HS-27A (cell line): Measurements from ENCODE around the gene IGSF23.
A peak's percentile ranks its signal among the peaks of the same experiment; 100 is the strongest.

Experiments used
- DNase-seq: peaks from one replicate; pipeline ENCODE4 v3.0.0-alpha.2; 2012; ENCODE audit warnings: low read depth, missing footprints

IGSF23 gene

DNA sequence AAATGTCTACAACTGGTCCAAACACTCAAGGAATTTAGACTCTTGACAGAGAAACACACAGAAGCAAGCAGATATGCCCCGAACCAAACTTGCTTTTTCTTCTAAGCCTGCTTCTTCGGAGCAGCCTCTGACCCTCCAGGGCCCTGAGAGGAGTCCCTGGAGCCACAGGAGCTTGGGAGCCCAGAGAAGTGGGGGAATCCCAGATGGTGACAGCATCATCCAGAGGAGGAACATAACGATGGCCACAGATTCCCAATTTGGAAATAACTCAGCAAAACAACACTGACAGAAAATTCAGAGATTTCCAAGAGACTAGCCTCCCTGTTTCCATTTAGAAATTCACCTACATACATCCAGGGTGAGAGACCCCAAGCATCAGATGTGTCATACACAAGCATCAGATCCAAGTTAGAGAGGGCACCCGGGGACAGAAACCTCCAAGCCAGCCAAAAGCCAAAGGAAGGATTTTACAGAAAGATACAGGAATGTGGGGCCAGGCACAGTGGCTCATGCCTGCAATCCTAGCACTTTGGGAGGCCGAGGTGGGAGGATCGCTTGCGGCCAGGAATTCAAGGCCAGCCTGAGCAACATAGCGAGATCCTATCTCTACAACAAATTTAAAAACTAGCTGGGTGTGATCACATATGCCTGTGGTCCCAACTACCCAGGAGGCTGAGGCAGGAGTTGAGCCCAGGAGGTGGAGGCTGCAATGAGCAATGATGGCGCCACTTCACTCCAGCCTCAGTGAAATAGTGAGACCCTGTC lies 28.3 kb downstream of the IGSF23 start:
- DNase-seq, result no peak

DNA sequence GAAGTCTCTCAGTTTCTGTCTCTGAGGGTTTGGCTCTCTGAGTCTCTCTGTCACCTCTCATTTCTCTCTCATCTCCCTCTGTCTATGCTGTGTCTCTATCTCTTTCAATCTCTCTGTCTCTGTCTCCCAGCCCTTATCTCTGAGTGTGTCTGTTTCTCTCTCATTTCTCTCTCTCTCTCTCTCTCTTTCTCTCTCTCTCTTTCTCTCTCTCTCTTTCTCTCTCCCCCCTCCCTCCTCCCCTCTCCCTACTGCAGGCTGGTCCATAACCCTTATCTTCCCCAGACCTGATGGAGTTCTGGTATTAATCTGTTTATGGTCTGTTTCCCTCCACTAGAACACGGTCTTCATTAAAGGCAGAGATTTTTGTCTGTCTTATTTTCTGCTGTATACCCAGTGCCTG lies 29.0 kb downstream of the IGSF23 start:
- no peak for DNase-seq

- DNase-seq, result peak; percentile 55
These were observed 30.4 kb downstream of the IGSF23 start, which contains the start of gene PVR for GRCh38 chr19:44643605-44644401. TSS of gene PVR (plus strand) at chr19:44643910. CDS start at chr19:44644097, 187 bp downstream.

- DNase-seq, result peak; percentile 76
These were observed 31.1 kb downstream of the IGSF23 start for GRCh38 chr19:44644402-44645016.

DNA sequence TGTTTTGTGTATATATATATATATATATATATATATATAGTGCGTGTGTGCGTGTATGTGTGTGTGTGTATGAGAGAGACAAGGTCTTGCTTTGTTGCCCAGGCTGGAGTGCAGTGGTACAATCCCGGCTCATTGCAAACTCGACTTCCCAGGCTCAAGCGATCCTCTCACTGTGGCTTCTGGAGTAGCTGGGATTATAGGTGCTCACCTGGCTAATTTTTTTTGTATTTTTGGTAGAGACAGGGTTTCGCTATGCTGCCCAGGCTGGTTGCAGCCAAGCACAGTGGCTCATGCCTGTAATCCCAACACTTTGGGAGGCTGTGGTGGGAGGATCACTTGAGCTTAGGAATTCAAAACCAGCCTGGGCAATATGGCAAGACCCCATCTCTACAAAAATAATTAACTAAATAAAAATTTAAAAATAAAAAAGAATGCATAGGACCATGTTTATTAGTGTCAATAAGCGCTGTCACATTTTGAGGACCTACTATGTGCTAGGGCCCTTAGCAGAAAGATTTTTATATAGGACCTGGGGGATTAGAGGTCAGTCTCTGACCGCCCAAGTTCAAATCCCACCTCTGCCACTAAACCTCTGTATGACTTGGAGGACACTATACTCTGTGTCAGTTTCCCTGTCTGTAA lies 32.2 kb downstream of the IGSF23 start:
- DNase-seq, result no peak

DNA sequence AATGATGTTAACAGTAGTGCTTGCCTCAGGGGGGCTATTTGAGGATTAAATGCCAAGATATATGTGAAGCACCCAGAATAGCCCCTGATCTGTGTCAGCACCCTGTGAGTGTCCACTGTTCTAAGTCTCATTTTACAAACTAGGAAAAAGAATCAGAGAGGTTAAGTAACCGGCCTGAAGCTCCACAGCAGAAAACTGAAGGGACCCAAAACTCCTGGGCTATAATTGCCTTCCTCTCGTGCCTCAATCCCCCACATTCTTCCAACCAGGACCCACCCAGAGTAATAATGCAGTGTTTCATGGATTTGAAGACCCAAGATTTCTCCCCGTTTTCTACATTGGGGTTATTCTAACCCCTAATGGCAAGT lies 32.7 kb downstream of the IGSF23 start:
- DNase-seq, result no peak

DNA sequence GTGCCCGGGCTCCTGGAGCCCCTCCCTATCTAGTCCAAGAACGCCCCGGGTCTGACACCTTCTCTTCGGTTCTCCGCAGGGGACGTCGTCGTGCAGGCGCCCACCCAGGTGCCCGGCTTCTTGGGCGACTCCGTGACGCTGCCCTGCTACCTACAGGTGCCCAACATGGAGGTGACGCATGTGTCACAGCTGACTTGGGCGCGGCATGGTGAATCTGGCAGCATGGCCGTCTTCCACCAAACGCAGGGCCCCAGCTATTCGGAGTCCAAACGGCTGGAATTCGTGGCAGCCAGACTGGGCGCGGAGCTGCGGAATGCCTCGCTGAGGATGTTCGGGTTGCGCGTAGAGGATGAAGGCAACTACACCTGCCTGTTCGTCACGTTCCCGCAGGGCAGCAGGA lies 33.8 kb downstream of the IGSF23 start:
- DNase-seq, result no peak

GRCh38 chr19:44648631-44649251 lies 35.4 kb downstream of the IGSF23 start:
- no peak for DNase-seq

- DNase-seq, result no peak
These were observed 36.3 kb downstream of the IGSF23 start for GRCh38 chr19:44649578-44650145.

DNA sequence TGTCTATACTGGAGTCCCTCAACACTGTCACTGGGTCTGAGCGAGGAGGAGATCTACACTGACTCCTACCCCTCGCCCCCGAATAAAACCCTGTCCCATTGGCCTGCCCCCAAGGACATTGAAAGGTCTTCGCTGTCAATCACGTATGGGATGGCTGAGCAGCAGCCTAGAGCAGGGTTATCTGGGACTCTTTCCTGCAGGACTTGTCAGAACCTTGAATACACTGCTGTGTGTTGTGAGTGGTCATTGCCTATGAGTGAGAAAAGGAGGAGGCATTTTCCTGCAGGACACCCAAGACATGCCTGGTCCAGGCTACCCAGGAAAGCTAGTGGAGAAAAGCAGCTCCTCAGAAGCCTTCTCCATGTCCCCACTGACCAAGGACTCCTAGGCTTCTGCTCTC lies 40.0 kb downstream of the IGSF23 start:
- DNase-seq, result no peak

DNA sequence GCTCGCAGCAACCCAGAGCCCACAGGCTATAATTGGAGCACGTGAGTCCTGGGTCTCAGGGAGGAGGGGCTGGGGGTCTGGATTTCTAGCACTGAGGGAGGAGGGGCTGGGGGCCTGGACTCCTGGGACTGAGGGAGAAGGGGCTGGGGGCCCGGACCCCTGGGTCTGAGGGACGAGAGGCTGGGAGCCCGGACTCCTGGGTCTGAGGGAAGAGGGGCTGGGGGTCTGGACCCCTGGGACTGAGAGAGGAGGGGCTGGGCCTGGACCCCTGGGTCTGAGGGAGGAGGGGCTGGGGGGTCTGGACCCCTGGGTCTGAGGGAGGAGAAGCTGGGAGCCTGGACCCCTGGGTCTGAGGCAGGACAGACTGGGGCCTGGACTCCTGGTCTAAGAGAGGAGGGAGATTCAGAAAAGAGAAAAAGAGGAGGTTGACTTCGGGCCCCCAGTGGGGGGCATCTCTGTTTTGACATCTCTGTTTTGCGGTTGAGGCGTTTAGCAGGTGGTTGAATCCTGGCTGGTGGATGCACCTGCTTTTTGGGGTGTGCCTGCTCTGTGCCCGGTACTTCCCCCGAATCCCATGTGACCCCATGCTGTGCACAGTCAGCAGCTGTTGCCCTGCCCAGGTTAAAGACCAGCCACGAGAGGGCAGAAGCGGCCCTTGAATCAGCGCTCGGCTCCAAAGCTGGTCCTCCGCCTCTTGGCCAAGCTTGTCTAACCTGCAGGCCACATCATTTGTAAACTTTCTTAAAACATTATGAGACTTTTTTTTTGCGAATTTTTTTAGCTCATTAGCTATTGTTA lies 40.8 kb downstream of the IGSF23 start:
- DNase-seq, result no peak

- no peak for DNase-seq
These were observed 44.0 kb downstream of the IGSF23 start for GRCh38 chr19:44657211-44657921.

- no peak for DNase-seq
These were observed 44.8 kb downstream of the IGSF23 start for GRCh38 chr19:44658069-44658733.

DNA sequence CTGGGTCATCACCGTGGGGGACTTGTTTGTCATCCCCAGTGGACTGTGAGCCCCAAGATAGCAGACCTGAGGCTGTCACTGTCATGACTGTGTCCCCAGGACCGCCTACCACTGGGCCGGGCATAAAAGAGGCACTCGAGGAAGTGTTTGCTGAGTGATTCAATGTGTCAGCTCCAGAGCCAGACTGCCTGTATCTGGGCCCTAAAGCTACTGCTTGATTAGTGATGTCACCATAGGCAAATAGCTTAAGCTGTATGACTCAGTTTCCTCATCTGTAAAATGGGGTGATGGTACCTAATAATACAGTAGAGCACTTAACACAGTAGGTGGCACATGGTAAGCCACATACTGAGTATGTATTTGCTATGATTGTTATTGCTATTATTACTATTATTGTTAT lies 46.7 kb downstream of the IGSF23 start:
- no peak for DNase-seq

DNA sequence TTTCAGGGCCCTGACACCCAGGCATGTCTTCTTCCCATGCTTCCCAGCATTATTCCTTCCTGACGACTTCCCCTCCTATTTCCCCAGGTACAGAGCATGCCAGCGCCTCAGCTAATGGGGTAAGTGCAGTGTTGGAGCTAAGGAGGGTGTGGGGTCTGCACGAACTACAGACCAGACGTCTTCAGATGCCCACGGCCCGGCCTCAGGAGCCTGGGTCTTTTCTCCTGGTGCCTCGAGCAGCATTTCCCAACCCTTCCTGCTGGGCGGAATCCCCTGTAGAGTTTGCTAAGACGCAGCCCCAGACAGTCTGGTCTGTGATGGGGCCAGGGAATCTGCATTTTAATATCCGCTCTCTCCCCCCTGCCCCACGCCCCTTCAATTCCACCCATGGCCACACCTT lies 47.8 kb downstream of the IGSF23 start:
- no peak for DNase-seq

GRCh38 chr19:44661904-44662303 lies 48.5 kb downstream of the IGSF23 start:
- DNase-seq, result no peak

DNA sequence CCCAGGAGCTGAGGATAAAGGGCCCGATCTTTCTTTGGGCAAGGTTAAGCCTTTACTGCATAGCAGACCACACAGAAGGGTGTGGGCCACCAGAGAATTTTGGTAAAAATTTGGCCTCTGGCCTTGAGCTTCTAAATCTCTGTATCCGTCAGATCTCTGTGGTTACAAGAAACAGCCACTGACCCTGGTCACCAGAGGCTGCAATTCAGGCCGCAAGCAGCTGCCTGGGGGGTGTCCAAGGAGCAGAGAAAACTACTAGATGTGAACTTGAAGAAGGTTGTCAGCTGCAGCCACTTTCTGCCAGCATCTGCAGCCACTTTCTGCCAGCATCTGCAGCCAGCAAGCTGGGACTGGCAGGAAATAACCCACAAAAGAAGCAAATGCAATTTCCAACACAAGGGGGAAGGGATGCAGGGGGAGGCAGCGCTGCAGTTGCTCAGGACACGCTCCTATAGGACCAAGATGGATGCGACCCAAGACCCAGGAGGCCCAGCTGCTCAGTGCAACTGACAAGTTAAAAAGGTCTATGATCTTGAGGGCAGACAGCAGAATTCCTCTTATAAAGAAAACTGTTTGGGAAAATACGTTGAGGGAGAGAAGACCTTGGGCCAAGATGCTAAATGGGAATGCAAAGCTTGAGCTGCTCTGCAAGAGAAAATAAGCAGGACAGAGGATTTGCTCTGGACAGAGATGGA lies 49.5 kb downstream of the IGSF23 start:
- DNase-seq, result no peak

DNA sequence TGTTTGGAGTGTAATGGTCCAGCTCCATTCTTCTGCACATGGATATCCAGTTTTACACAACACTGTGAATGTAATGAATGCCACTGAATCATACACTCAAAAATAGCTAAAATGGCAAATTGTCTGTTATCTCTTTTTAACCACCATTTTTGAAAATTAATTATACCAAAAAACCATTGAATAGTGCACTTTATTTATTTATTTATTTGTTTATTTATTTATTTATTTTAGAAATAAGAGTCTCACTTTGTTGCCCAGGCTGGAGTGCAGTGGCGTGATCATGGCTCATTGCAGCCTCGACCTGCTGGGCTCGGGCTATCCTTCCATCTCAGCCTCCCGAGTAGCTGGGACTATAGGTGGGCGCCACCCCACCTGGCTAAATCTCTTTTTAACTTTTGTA lies 50.6 kb downstream of the IGSF23 start:
- DNase-seq, result no peak

- DNase-seq, result no peak
These were observed 51.6 kb downstream of the IGSF23 start for GRCh38 chr19:44664976-44665375.
